Measurements from ENCODE around the gene SEC14L6. TPM values are rescaled to one million over a fixed set of nuclear protein-coding genes. Genes with fewer than 3 reads are reported as not detected.

The SEC14L6 gene
- total RNA-seq, 2 experiments from 2014 or later, result not detected

DNA sequence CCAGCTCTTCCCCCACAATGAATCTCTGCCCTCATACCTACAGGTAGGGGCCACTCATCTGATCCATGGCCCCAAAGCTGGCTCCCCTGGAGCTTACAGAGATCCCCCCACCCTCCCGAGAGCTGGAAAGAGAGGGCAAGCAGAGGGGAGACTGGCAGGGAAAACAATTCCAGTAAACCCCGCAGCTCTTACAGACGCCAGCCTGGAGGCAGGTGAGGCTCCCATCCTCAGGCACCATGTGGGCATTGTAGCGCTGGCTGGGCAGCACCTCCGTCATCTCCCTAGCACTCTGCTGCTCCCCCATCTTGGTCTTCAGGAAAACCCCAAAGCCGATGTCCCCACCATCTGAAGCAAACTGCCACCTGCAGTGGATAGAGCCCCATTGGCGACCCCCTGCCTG is 55.2 kb downstream of the SEC14L6 start:
- Mint-ChIP-seq H3K4me1 (no peaks in the 10 kb centered on the region), H3K36me3 (ENCODE audit: low read depth) (no peaks in the 10 kb centered on the region), H3K27me3 (peaks cover 2% of the 10 kb centered on the region), H3K9me3 (no peaks in the 10 kb centered on the region), H3K4me3 (no peak overlapping the region), H3K27ac (no peak overlapping the region)
- DNase-seq, result no peak
- ChIA-PET POLR2A (no interaction called here), CTCF (no interaction called here)

DNA sequence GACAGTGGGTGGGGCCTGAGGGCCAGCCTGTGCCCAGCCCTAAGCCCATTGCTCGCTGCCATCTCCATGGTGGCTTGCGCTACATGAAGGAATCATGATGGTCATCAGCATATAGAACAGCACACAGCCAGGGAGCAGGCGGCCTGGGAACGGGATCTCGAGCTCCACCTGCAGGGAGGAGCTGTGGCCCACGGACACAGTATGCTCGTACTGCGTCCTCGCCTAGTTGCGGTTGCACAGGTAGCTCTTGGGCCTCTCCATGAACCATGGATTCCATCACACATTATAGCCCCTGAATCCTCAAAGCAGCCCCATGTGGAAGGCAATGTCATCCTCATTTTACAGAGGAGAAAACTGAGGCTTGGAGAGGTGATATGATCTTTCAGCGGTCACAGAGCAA is 56.1 kb downstream of the SEC14L6 start:
- POLR2A ChIA-PET, result no interaction called here
- H3K27me3 Mint-ChIP-seq, result peaks cover 2% of the 10 kb centered on the region
- no peak overlapping the region for H3K4me3 Mint-ChIP-seq
- DNase-seq, result no peak
- CTCF ChIA-PET, result interaction anchor here (0.6 kb wide), 1 partner anchor 22 kb away, joined by 4 read pairs; no protein-coding TSS in a partner anchor
- no peak overlapping the region for H3K27ac Mint-ChIP-seq
- no peaks in the 10 kb centered on the region for H3K36me3 Mint-ChIP-seq (ENCODE audit: low read depth)
- no peaks in the 10 kb centered on the region for H3K9me3 Mint-ChIP-seq
- no peaks in the 10 kb centered on the region for H3K4me1 Mint-ChIP-seq

DNA sequence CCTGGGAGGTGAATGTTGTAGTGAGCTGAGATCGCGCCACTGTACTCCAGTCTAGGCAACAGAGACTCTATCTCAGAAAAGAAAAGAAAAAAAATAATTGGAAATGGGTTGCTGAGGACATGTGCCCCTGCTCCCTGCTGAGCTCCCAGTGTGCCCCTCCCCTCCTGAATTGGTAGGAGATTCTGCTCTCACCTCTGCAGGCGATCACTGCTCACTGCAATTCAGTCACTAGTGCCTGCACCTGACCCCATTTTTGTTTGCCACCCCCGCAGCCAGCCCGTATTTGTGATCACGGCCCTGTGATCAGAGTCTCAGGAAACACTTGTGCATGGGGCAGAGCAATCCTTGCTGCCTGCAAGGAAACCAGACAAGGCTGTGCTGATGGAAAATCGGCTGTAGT is 58.4 kb downstream of the SEC14L6 start:
- no peak for DNase-seq
- H3K36me3 Mint-ChIP-seq (ENCODE audit: low read depth), result no peaks in the 10 kb centered on the region
- H3K27me3 Mint-ChIP-seq, result peaks cover 7% of the 10 kb centered on the region
- ChIA-PET CTCF (interaction anchor here (0.9 to 1.2 kb wide), 2 partner anchors 9 to 35 kb away, joined by 3 read pairs; no protein-coding TSS in a partner anchor), POLR2A (no interaction called here)
- H3K4me3 Mint-ChIP-seq, result no peak overlapping the region
- no peaks in the 10 kb centered on the region for H3K4me1 Mint-ChIP-seq
- no peaks in the 10 kb centered on the region for H3K9me3 Mint-ChIP-seq
- no peak overlapping the region for H3K27ac Mint-ChIP-seq

DNA sequence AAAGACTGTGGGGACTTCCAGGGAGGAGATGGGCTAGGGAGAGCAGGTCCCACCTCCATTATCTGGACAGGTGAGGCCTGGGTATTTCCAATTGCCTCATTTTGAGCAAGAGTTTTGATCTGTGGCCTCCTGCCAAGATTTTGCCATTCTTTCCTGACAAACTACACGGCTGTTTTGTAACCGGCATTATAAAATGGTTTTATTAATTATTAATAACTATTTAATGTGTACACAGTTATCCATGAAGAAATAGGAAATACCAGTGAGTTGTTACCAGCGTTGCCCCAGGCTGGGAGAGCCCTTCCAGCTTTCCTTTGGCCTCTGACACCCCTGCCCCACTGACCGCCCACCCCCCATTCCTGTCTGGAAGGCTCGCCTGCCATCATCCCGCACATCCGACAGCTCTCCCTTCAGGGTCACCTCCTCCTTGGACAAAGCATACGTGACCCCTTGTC is 59.9 kb downstream of the SEC14L6 start:
- Mint-ChIP-seq H3K27ac (no peak overlapping the region), H3K4me1 (no peaks in the 10 kb centered on the region), H3K27me3 (peaks cover 10% of the 10 kb centered on the region), H3K9me3 (no peaks in the 10 kb centered on the region), H3K36me3 (ENCODE audit: low read depth) (no peaks in the 10 kb centered on the region), H3K4me3 (no peak overlapping the region)
- ChIA-PET CTCF (interaction anchor here (0.7 to 2.0 kb wide), 5 partner anchors 41 to 614 kb away, joined by 3 to 12 read pairs (median 9); partner anchors contain the start of gene SEC14L2), POLR2A (no interaction called here)
- no peak for DNase-seq

DNA sequence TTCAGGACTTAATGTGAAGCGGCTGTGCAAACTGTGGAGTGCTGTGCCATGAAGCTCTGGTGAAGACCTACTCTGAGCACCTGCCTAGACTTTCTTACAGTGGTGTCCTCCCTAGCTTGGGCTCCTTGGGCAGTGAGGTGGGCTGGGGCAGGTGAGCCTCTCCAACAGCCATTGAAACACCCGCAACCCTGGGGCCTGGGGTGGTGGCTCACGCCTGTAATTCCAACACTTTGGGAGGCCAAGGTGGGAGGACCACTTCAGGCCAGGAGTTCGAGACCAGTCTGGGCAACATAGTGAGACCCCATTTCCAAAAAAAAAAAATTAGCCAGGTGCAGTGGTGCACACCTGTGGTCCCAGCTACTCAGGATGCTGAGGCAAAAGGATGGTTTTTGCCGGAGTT is 60.4 kb downstream of the SEC14L6 start:
- DNase-seq, result no peak
- POLR2A ChIA-PET, result no interaction called here
- Mint-ChIP-seq H3K36me3 (ENCODE audit: low read depth) (no peaks in the 10 kb centered on the region), H3K27ac (no peak overlapping the region), H3K4me3 (no peak overlapping the region), H3K9me3 (no peaks in the 10 kb centered on the region), H3K4me1 (no peaks in the 10 kb centered on the region), H3K27me3 (peaks cover 14% of the 10 kb centered on the region)
- CTCF ChIA-PET, result interaction anchor here (0.6 to 2.3 kb wide), 13 partner anchors 9 to 614 kb away, joined by 3 to 12 read pairs (median 4); partner anchors contain the start of genes RNF215 and SEC14L2

DNA sequence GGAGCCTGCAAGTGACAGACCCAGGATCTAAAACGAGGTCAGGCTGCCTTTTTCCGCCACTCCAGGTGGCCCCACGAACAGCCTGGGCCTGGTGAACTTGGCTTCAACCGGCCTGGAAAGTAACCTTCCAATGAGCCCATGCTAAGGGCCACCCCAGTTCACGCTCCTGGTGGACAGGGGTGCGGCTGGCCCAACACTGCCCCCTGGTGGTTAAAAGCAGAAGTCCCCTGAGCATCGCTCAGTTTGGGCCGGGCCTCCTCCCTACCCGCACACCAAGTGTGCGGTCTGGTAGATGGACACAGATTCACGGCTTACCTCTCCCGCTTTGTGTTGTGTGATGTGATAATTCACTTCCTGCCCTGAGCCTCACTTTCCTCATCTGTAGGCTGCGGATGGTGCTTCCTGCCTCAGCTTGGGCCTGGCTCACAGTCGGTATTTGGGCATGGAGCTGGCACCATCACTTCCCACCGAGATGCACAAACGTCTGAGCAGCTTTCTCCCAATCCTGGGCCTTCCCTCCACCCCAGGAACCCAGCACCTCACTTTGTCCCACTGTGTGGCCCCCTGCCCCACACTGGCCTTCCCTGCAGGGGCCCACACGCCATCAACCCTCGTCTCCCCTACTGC is 61.1 kb downstream of the SEC14L6 start:
- no peaks in the 10 kb centered on the region for H3K36me3 Mint-ChIP-seq (ENCODE audit: low read depth)
- peak; percentile 81 for DNase-seq
- H3K4me3 Mint-ChIP-seq, result no peak overlapping the region
- CTCF ChIA-PET, result interaction anchor here (0.6 to 2.3 kb wide), 12 partner anchors 9 to 198 kb away, joined by 3 to 12 read pairs (median 4); partner anchors contain the start of genes RNF215 and SEC14L2
- no peaks in the 10 kb centered on the region for H3K4me1 Mint-ChIP-seq
- H3K27ac Mint-ChIP-seq, result no peak overlapping the region
- no peaks in the 10 kb centered on the region for H3K9me3 Mint-ChIP-seq
- peaks cover 14% of the 10 kb centered on the region for H3K27me3 Mint-ChIP-seq
- POLR2A ChIA-PET, result no interaction called here

DNA sequence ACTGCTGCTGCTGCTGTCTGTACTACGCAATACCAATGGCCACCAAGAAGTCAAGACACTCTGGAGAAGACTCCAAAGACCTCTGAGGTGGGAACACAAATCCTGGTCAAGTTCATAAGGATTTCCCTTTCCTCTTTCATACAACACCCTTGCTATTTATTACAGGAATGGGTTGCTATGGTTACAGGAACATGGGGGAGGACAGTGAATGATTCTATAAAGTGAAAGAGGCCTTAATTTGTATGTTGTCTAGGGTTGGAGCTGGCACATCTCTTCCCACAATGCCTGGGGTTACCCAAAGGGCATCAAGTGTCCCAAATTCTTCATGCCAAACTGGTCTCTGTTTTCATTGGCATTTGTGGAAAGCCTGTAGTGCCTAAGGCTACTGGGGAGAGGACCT is 63.4 kb downstream of the SEC14L6 start:
- Mint-ChIP-seq H3K27ac (no peak overlapping the region), H3K36me3 (ENCODE audit: low read depth) (no peaks in the 10 kb centered on the region), H3K4me1 (no peaks in the 10 kb centered on the region), H3K9me3 (no peaks in the 10 kb centered on the region), H3K27me3 (peaks cover 14% of the 10 kb centered on the region), H3K4me3 (no peak overlapping the region)
- no peak for DNase-seq
- ChIA-PET POLR2A (no interaction called here), CTCF (interaction anchor here (1.1 kb wide), 1 partner anchor 93 kb away, joined by 3 read pairs; no protein-coding TSS in a partner anchor)

DNA sequence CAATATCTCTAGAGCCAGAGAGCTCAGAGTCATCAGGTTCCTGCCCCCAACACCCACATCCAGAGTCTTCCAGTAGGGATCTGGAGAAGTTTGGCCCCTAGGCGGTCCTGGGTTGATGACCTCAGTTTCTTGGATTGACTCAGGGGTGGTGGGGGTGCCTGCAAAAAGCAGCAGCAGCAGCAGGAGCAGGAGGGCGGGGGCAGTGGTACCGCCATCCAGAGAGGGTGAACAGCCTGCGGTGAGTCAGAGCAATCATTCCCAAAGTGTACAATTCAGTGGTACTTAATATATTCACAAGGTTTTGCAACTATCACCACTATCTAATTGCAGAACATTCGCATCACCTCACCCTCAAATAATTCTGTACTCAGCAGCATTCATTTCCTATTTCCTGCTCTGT is 64.8 kb downstream of the SEC14L6 start:
- Mint-ChIP-seq H3K27me3 (peaks cover 14% of the 10 kb centered on the region), H3K27ac (no peak overlapping the region), H3K4me3 (no peak overlapping the region), H3K9me3 (no peaks in the 10 kb centered on the region), H3K4me1 (no peaks in the 10 kb centered on the region), H3K36me3 (ENCODE audit: low read depth) (no peaks in the 10 kb centered on the region)
- ChIA-PET POLR2A (no interaction called here), CTCF (no interaction called here)
- no peak for DNase-seq

DNA sequence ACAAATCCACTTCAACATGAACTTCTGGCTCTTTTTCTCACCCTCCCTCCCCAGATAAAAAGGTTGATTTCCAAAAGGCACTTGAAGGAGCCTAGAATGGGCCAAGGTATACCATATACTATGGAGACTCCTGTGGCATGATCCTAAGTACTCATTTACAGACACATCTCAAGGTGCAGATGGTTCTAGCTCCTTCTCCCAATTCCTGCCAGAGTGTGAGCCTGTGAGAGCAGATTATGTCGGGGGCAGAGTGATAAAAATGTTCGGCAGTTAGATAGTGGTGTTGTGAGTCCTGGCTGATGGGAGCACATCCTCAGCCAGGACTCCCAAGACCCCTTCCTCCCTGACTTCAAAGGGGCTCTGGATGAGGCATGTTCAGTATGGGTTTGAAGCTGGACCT is 66.6 kb downstream of the SEC14L6 start:
- no peaks in the 10 kb centered on the region for H3K4me1 Mint-ChIP-seq
- POLR2A ChIA-PET, result no interaction called here
- no peak overlapping the region for H3K27ac Mint-ChIP-seq
- no peak for DNase-seq
- no peaks in the 10 kb centered on the region for H3K9me3 Mint-ChIP-seq
- H3K4me3 Mint-ChIP-seq, result no peak overlapping the region
- no peaks in the 10 kb centered on the region for H3K36me3 Mint-ChIP-seq (ENCODE audit: low read depth)
- CTCF ChIA-PET, result no interaction called here
- peaks cover 17% of the 10 kb centered on the region for H3K27me3 Mint-ChIP-seq

DNA sequence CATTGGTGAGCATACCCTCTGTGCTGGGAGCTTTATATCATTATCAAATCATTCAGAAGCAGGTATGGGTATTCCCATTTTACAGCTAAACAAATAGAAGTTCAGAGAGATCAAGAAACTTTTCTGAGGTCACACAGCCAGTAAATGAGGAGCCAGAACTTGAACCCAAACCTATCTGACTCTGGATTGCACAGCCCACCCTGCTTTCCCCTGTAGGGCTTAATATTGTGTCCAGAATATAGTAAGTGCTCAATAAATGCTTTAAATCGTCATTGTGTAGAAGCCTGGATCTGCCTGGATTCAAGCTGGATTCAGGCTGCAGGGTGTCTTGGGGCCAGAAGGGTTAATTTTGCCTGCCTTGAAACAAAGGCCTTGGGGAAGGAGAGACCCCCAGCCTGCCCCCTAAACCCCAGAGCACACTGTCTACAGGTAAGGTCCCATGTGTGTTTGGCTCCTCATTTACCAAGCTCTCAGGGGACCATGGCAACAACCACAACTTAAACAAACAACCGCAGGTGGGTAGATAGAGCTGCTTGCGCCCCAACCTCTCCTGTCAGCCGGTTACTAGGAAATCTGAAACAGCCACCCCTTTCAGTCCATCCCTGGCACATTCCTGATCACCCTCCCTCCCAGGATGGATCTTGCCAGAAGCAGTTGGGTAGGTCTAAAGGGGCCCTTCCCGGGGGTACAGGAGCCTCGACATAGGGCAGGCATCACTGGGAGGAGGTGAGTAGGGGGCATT is 71.7 kb downstream of the SEC14L6 start:
- POLR2A ChIA-PET, result no interaction called here
- CTCF ChIA-PET, result interaction anchor here (1.3 kb wide), 1 partner anchor 48 kb away, joined by 5 read pairs; no protein-coding TSS in a partner anchor
- Mint-ChIP-seq H3K36me3 (ENCODE audit: low read depth) (no peaks in the 10 kb centered on the region), H3K4me1 (peaks cover 18% of the 10 kb centered on the region), H3K4me3 (no peak overlapping the region), H3K27me3 (peaks cover 9% of the 10 kb centered on the region), H3K27ac (no peak overlapping the region), H3K9me3 (no peaks in the 10 kb centered on the region)
- no peak for DNase-seq

DNA sequence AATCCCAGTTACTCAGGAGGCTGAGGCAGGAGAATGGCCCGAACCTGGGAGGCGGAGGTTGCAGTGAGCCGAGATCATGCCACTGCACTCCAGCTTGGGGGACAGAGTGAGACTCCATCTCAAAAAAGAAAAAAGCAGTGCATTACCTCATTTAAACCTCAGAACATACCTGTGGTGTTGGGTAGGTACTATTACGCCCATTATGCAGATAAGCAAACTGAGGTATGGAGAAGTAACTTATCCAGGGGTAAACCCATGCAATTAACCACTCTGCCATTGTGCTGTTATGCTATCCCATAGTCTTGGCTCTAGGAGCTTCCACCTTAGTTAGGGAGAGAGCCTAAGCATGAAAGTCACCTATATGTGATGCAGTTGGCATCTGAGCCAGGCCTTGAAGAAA is 72.4 kb downstream of the SEC14L6 start:
- H3K36me3 Mint-ChIP-seq (ENCODE audit: low read depth), result no peaks in the 10 kb centered on the region
- peaks cover 19% of the 10 kb centered on the region for H3K4me1 Mint-ChIP-seq
- H3K9me3 Mint-ChIP-seq, result no peaks in the 10 kb centered on the region
- ChIA-PET POLR2A (no interaction called here), CTCF (no interaction called here)
- H3K4me3 Mint-ChIP-seq, result no peak overlapping the region
- no peak overlapping the region for H3K27ac Mint-ChIP-seq
- no peak for DNase-seq
- H3K27me3 Mint-ChIP-seq, result peaks cover 9% of the 10 kb centered on the region

DNA sequence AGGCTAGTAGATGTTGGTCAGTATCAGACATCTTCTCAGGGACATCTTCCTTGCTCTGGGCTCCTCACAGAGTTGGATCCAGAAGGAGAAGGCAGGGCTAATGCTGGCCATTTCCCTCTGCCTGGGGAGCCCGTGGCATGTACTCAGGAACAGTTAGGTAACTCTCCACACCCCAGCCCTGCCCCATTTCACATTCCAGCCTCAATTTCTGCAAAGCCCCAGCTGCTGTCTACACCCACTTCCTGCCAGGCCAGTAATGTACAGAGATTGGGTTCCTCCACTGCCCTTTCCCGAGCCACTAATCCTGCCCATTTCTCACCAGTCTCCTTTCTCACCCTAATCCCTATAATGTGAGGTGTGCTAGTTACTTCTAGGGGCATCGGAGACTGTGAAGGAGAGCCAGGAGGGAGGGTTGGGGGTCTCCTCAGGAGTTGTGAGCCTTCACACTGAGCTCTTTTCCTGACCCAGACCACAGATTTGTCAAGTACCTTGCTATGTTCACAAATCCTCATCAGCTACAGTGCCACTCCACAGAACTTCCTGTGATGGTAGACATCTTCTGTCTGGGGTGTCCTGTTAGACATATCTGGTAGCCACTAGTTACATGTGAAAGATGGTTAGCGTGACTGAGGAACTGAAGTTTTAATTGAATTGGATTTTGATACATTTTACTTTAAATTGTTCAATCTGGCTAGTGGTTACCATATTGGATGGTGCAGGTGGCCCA is 73.4 kb downstream of the SEC14L6 start:
- no peak for DNase-seq
- H3K4me3 Mint-ChIP-seq, result no peak overlapping the region
- H3K9me3 Mint-ChIP-seq, result no peaks in the 10 kb centered on the region
- no peaks in the 10 kb centered on the region for H3K36me3 Mint-ChIP-seq (ENCODE audit: low read depth)
- no peak overlapping the region for H3K27ac Mint-ChIP-seq
- H3K27me3 Mint-ChIP-seq, result peaks cover 11% of the 10 kb centered on the region
- H3K4me1 Mint-ChIP-seq, result peaks cover 19% of the 10 kb centered on the region
- ChIA-PET POLR2A (no interaction called here), CTCF (no interaction called here)

Measured in activated CD4-positive, alpha-beta memory T cell treated with anti-CD3 and anti-CD28 coated beads, Interleukin-2, amount 10 ng/mL, durations not matched to agents 7 days and 5 days (primary cell).